PC-3 (cell line): ENCODE results near the gene RSPH10B2. TPM values are rescaled to one million over a fixed set of nuclear protein-coding genes. Genes with fewer than 3 reads are reported as not detected.
"Not testable (repeated sequence)": the region's sequence is repeated elsewhere in the genome, so short reads cannot be mapped to it uniquely, and the experiment has no call there.

ENCODE experiments used
- ATAC-seq: fragments of 200-7000 bp; cut with Tn5 transposase; 2 replicates; pipeline ENCODE4 v1.9.1; 2020; ENCODE audit warnings: mild to moderate bottlenecking, moderate library complexity
- BruUV-seq: library from RNA; stranded (reverse); fragments of 400-500 nt; replicated peaks from 2 replicates; lab custom pipeline; 2021; lab: Mats Ljungman, UMichigan
- CTCF ChIA-PET: fragments of 300-600 bp; sonication (Branson Sonifier 250); formaldehyde crosslinking; loops from one replicate; lab custom pipeline; 2022; ENCODE audit warnings: antibody characterized with exemption; lab: Charles Lee
- POLR2A ChIA-PET: fragments of 300-600 bp; sonication (Branson Sonifier 250); formaldehyde crosslinking; loops from one replicate; lab custom pipeline; 2022; ENCODE audit warnings: antibody characterized with exemption; ENCODE audit not compliant: unreplicated experiment; lab: Charles Lee
- DNase-seq: peaks from one replicate; pipeline ENCODE4 v3.0.0-alpha.2; 2015
- H2AFZ ChIP-seq: fragments of 300-600 bp; sonication (generic); 2 replicates; pipeline ENCODE4 v1.6.0; 2016; ENCODE audit warnings: antibody characterized with exemption, low read length
- H3F3A ChIP-seq: fragments of 300-600 bp; sonication (generic); one replicate; pipeline ENCODE4 v1.6.0; 2017; ENCODE audit warnings: antibody characterized with exemption, low read length, control low read depth, mild to moderate bottlenecking; ENCODE audit not compliant: unreplicated experiment
- H3K27ac ChIP-seq: fragments of 300-600 bp; sonication (generic); 2 replicates; pipeline ENCODE4 v1.5.1; 2016; ENCODE audit warnings: mild to moderate bottlenecking, low read length
- H3K27me3 ChIP-seq: fragments of 300-600 bp; sonication (generic); 2 replicates; pipeline ENCODE4 v1.6.1; 2016; ENCODE audit warnings: low read length, mixed read lengths
- H3K36me3 ChIP-seq: fragments of 300-600 bp; sonication (generic); 2 replicates; pipeline ENCODE4 v1.6.1; 2016; ENCODE audit warnings: low read depth, mixed run types, low read length, mixed read lengths
- H3K4me1 ChIP-seq: fragments of 300-600 bp; sonication (generic); 2 replicates; pipeline ENCODE4 v1.5.1; 2016; ENCODE audit warnings: low read length; ENCODE audit not compliant: insufficient read depth
- H3K4me2 ChIP-seq: fragments of 300-600 bp; sonication (generic); 2 replicates; pipeline ENCODE4 v1.6.0; 2016; ENCODE audit warnings: low read length
- H3K4me3 ChIP-seq: fragments of 300-600 bp; sonication (generic); 2 replicates; pipeline ENCODE4 v1.5.1; 2016; ENCODE audit warnings: mild to moderate bottlenecking, low read length, mixed read lengths
- H3K79me2 ChIP-seq: fragments of 300-600 bp; sonication (generic); 2 replicates; pipeline ENCODE4 v1.6.1; 2017; ENCODE audit warnings: low read length, mixed read lengths
- H3K9ac ChIP-seq: fragments of 300-600 bp; sonication (generic); 2 replicates; pipeline ENCODE4 v1.6.0; 2016; ENCODE audit warnings: mild to moderate bottlenecking, low read length
- H3K9me2 ChIP-seq: fragments of 300-600 bp; sonication (generic); replicated peaks from 2 replicates; pipeline ENCODE4 v1.6.1; 2016; ENCODE audit warnings: mixed run types, low read length, mixed read lengths
- H3K9me3 ChIP-seq: fragments of 300-600 bp; sonication (generic); 2 replicates; pipeline ENCODE4 v1.6.1; 2016; ENCODE audit warnings: low read length, mixed read lengths
- H4K20me1 ChIP-seq: fragments of 300-600 bp; sonication (generic); 2 replicates; pipeline ENCODE4 v1.6.1; 2016; ENCODE audit warnings: low read length, mixed read lengths
- intact Hi-C: fragments of 100-400 bp; cut with micrococcal nuclease; formaldehyde crosslinking; loops from 2 replicates; pipeline ENCODE4 v1.9.0; 2023
- total RNA-seq: library from RNA; depleted of rRNA; stranded (reverse); fragments of >200 nt; gene quantifications from 2 replicates; pipeline ENCODE4 v1.2.3, GENCODE V29; 2014

Gene RSPH10B2
- total RNA-seq, 1 experiment from 2014 or later, result 0.47 TPM

- H3K4me1 ChIP-seq, H3K9me3 ChIP-seq, H3K27ac ChIP-seq, H3K9me2 ChIP-seq, POLR2A ChIA-PET, H2AFZ ChIP-seq, H3K79me2 ChIP-seq, H3K36me3 ChIP-seq, CTCF ChIA-PET, H3F3A ChIP-seq, H3K27me3 ChIP-seq, intact Hi-C loops, DNase-seq, H4K20me1 ChIP-seq: not testable (repeated sequence)
- H3K4me3 ChIP-seq, result peak overlapping the region; percentile 51
- peak overlapping the region; percentile 73 for H3K4me2 ChIP-seq
- ATAC-seq, result peak; percentile 66
- H3K9ac ChIP-seq, result peak overlapping the region; percentile 66; the same call in 1 of the 2 replicates
- TSS peak; percentile 31 for BruUV-seq
Measured at GRCh38 chr7:6825236-6826125, 71.6 kb downstream of the RSPH10B2 start.

GRCh38 chr7:6826151-6826550 is 72.2 kb downstream of the RSPH10B2 start, which contains the start of gene CCZ1B:
CCZ1B (minus strand) TSS chr7:6826275; CDS start chr7:6826197, 78 bp downstream.
- intact Hi-C loops, H4K20me1 ChIP-seq: not testable (repeated sequence)

DNA sequence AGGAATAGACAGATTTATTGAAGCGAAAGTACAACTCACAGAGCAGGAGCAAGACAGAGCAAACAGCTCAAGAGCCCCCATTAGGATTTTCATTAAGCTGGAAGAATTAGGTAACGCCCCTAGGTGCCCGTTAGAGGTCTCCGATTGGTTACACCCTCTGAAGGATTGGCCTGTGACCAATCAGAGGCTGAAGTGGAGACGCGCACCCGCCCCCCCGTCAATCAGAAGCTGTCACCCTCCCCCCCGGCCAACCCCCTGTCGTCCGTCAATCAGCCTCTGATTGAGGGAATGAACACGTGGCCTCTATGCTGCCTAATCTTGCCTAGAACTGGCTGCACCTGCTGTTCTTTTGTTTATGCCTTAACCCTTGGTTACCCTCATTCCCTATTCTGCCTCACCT is 73.3 kb downstream of the RSPH10B2 start:
- H4K20me1 ChIP-seq, H3K9me2 ChIP-seq, BruUV-seq, H3K27ac ChIP-seq, intact Hi-C loops, POLR2A ChIA-PET, H3K36me3 ChIP-seq, H3K4me1 ChIP-seq, H3F3A ChIP-seq, H2AFZ ChIP-seq, H3K9me3 ChIP-seq, DNase-seq, H3K4me2 ChIP-seq, CTCF ChIA-PET, H3K27me3 ChIP-seq, ATAC-seq, H3K4me3 ChIP-seq, H3K79me2 ChIP-seq, H3K9ac ChIP-seq: not testable (repeated sequence)

More at GRCh38 chr7:6826151-6826550, 72.2 kb downstream of the RSPH10B2 start, which contains the start of gene CCZ1B:
- Histone ChIP-seq H3K4me2 (peak within 1 kb of the TSS; percentile 80), H3K4me3 (peak within 1 kb of the TSS; percentile 64), H3K9ac (peak within 1 kb of the TSS; percentile 66), H2AFZ (peak within 1 kb of the TSS; percentile 74; the same call in 1 of the 2 replicates)
- H3K9me3 ChIP-seq, H3K79me2 ChIP-seq, CTCF ChIA-PET, POLR2A ChIA-PET, H3K4me1 ChIP-seq, H3K27ac ChIP-seq, H3K27me3 ChIP-seq, H3K36me3 ChIP-seq, BruUV-seq, H3K9me2 ChIP-seq, H3F3A ChIP-seq: not testable (repeated sequence)
- DNase-seq (peak; percentile 71), ATAC-seq (peak; percentile 95)

GRCh38 chr7:6829616-6830015 is 75.7 kb downstream of the RSPH10B2 start:
- H3K36me3 ChIP-seq, intact Hi-C loops, H2AFZ ChIP-seq, H3K9me2 ChIP-seq, ATAC-seq, H4K20me1 ChIP-seq, H3K9me3 ChIP-seq, H3K27me3 ChIP-seq, H3F3A ChIP-seq, H3K4me3 ChIP-seq, H3K27ac ChIP-seq, BruUV-seq, H3K4me1 ChIP-seq, POLR2A ChIA-PET, CTCF ChIA-PET, DNase-seq, H3K79me2 ChIP-seq, H3K4me2 ChIP-seq, H3K9ac ChIP-seq: not testable (repeated sequence)

DNA sequence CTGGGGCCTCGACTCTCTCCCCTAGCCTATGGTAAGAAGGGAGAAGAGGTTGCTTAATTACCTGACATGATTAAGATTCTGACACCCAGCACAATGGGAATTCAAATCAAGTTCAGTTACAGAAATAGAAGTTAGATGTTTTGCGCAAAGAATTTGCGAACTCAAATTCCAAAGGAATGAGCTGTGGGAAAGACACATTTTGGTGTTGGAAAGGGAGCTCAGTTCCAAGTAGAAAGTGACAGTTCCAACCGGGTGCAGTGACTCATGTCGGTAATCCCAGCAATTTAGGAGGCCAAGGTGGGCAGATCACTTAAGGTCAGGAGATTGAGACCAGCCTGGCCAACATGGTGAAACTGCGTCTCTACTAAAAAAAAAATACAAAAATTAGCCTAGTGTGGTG is 76.1 kb downstream of the RSPH10B2 start:
- CTCF ChIA-PET, H3K4me2 ChIP-seq, POLR2A ChIA-PET, H3K9ac ChIP-seq, H3K4me3 ChIP-seq, intact Hi-C loops, BruUV-seq, H3K36me3 ChIP-seq, H3F3A ChIP-seq, H3K9me3 ChIP-seq, H4K20me1 ChIP-seq, H3K79me2 ChIP-seq, H3K27ac ChIP-seq, DNase-seq, H3K4me1 ChIP-seq, H3K9me2 ChIP-seq, ATAC-seq, H2AFZ ChIP-seq, H3K27me3 ChIP-seq: not testable (repeated sequence)
